Hepatocyte (in vitro differentiated cells): Measurements from ENCODE around the gene UNC45B.

Experiments used
- EZH2 ChIP-seq: fragments of 200-600 bp; sonication (generic); IDR thresholded peaks from 2 replicates; pipeline ENCODE4 v1.6.1; 2016; ENCODE audit warnings: antibody characterized with exemption, mild to moderate bottlenecking, borderline replicate concordance
- TF ChIP-seq, protein P1 (sequence below): fragments of 200-600 bp; sonication (generic); IDR thresholded peaks from 2 replicates; pipeline ENCODE4 v1.5.1; 2016; ENCODE audit warnings: antibody characterized with exemption, mild to moderate bottlenecking; ENCODE audit not compliant: poor library complexity

DNA sequence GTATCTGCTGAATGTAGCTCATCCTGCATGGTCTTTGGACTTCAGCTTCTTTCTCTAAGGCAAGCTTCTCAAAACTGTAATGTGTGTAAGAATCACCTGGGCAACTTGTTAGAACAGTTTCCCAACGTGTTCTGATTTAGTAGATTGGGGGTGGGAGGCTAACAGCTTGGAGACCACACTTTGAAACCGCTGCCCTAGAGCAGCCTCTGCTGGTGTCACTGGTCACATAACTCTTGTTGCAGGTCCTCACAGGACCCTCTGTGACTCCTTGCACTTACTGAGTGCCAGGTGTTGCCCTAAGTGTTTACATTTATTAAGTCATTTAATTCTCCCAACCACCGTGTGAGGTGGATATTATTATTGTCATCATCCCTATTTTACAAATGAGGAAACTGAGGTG, 36.7 kb downstream of the UNC45B start:
- TF ChIP-seq, protein P1, sequence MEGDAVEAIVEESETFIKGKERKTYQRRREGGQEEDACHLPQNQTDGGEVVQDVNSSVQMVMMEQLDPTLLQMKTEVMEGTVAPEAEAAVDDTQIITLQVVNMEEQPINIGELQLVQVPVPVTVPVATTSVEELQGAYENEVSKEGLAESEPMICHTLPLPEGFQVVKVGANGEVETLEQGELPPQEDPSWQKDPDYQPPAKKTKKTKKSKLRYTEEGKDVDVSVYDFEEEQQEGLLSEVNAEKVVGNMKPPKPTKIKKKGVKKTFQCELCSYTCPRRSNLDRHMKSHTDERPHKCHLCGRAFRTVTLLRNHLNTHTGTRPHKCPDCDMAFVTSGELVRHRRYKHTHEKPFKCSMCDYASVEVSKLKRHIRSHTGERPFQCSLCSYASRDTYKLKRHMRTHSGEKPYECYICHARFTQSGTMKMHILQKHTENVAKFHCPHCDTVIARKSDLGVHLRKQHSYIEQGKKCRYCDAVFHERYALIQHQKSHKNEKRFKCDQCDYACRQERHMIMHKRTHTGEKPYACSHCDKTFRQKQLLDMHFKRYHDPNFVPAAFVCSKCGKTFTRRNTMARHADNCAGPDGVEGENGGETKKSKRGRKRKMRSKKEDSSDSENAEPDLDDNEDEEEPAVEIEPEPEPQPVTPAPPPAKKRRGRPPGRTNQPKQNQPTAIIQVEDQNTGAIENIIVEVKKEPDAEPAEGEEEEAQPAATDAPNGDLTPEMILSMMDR = no peak
- no peak for TF ChIP-seq EZH2
